DND-41 (cell line): ENCODE data around the gene PGAP2.
A peak's percentile ranks its signal among the peaks of the same experiment; 100 is the strongest.

Experiments used
- ATAC-seq: fragments of 200-7000 bp; cut with Tn5 transposase; 3 replicates; pipeline ENCODE4 v1.9.1; 2021; ENCODE audit warnings: low read depth; ENCODE audit not compliant: insufficient read depth
- DNase-seq: peaks from one replicate; pipeline ENCODE4 v3.0.0-alpha.2; 2020
- H2AFZ ChIP-seq: 2 replicates; pipeline ENCODE4 v1.6.0; 2012; ENCODE audit warnings: low read depth, low read length
- H3K27ac ChIP-seq: 2 replicates; pipeline ENCODE4 v1.5.1; 2012; ENCODE audit warnings: low read length, inconsistent platforms
- H3K27me3 ChIP-seq: fragments of 200-600 bp; sonication (generic); 2 replicates; pipeline ENCODE4 v1.6.0; 2012; ENCODE audit warnings: low read length, mild to moderate bottlenecking, inconsistent platforms; ENCODE audit not compliant: insufficient read depth, poor library complexity
- H3K36me3 ChIP-seq: 2 replicates; pipeline ENCODE4 v1.5.1; 2012; ENCODE audit warnings: low read length, inconsistent platforms; ENCODE audit not compliant: insufficient read depth
- H3K4me1 ChIP-seq: 2 replicates; pipeline ENCODE4 v1.5.1; 2012; ENCODE audit warnings: mild to moderate bottlenecking, low read length; ENCODE audit not compliant: insufficient read depth
- H3K4me2 ChIP-seq: 2 replicates; pipeline ENCODE4 v1.6.0; 2012; ENCODE audit warnings: mild to moderate bottlenecking, moderate library complexity, low read length, inconsistent platforms; ENCODE audit not compliant: insufficient read depth
- H3K4me3 ChIP-seq, 2 experiments: fragments of 200-600 bp in 1 of 2; shearing (Covaris generic) in 1 of 2; 2 replicates each; pipeline ENCODE4 v1.5.1; 2012 to 2016; ENCODE audit warnings: inconsistent platforms in 2 of 2, low read length in 2 of 2, mild to moderate bottlenecking in 2 of 2, low read depth in 1 of 2, moderate library complexity in 1 of 2
- H3K79me2 ChIP-seq: 2 replicates; pipeline ENCODE4 v1.6.0; 2012; ENCODE audit warnings: low read length, inconsistent platforms; ENCODE audit not compliant: insufficient read depth
- H3K9ac ChIP-seq: 2 replicates; pipeline ENCODE4 v1.6.0; 2012; ENCODE audit warnings: low read depth, mild to moderate bottlenecking, inconsistent platforms, low read length, moderate library complexity
- H3K9me3 ChIP-seq: 2 replicates; pipeline ENCODE4 v1.5.1; 2012; ENCODE audit warnings: low read length, moderate library complexity, mild to moderate bottlenecking, inconsistent platforms; ENCODE audit not compliant: insufficient read depth, severe bottlenecking
- H4K20me1 ChIP-seq: 2 replicates; pipeline ENCODE4 v1.6.0; 2012; ENCODE audit warnings: low read length; ENCODE audit not compliant: insufficient read depth
- EZH2 ChIP-seq: IDR thresholded peaks from 3 replicates; pipeline ENCODE4 v1.6.1; 2012; ENCODE audit warnings: borderline replicate concordance, low read depth, mild to moderate bottlenecking, moderate library complexity, low read length, inconsistent platforms; ENCODE audit not compliant: severe bottlenecking
- TF ChIP-seq, protein P1 (sequence below): IDR thresholded peaks from 2 replicates; pipeline ENCODE4 v1.5.1; 2012; ENCODE audit warnings: borderline replicate concordance, low read length, moderate library complexity, mild to moderate bottlenecking; ENCODE audit not compliant: poor library complexity, severe bottlenecking; ENCODE audit errors: extremely low read depth

The PGAP2 gene

DNA sequence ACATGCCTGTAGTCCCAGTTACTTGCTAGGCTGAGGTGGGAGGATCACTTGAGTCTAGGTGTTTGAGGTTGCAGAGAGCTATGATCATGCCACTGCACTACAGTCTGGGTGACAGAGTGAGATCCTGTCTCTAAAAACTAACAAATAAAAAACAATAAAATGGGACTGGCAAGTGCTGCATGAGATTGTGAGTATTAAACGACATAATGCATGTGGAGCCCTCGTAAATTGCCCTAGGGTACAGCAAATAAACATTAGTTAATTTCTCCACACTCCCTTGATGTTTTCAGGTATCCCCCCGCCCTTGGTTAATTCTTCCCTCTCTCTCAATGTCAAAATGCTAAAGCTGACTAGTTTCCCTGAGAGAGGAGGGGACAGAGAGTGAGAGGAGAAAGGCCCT, 37.3 kb downstream of the PGAP2 start:
- DNase-seq (no peak), ATAC-seq (no peak)
- Histone ChIP-seq H3K9me3 (no peaks in the 10 kb centered on the region), H3K4me2 (no peak overlapping the region), H3K4me1 (peaks cover 16% of the 10 kb centered on the region), H3K9ac (no peak overlapping the region), H3K27me3 (no peaks in the 10 kb centered on the region), H2AFZ (no peak overlapping the region), H3K79me2 (peaks cover 13% of the 10 kb centered on the region), H3K4me3 (no peak overlapping the region), H4K20me1 (no peaks in the 10 kb centered on the region), H3K36me3 (no peaks in the 10 kb centered on the region), H3K27ac (no peak overlapping the region)
- TF ChIP-seq, protein P1, sequence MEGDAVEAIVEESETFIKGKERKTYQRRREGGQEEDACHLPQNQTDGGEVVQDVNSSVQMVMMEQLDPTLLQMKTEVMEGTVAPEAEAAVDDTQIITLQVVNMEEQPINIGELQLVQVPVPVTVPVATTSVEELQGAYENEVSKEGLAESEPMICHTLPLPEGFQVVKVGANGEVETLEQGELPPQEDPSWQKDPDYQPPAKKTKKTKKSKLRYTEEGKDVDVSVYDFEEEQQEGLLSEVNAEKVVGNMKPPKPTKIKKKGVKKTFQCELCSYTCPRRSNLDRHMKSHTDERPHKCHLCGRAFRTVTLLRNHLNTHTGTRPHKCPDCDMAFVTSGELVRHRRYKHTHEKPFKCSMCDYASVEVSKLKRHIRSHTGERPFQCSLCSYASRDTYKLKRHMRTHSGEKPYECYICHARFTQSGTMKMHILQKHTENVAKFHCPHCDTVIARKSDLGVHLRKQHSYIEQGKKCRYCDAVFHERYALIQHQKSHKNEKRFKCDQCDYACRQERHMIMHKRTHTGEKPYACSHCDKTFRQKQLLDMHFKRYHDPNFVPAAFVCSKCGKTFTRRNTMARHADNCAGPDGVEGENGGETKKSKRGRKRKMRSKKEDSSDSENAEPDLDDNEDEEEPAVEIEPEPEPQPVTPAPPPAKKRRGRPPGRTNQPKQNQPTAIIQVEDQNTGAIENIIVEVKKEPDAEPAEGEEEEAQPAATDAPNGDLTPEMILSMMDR, result no peak
- no peak for TF ChIP-seq EZH2

DNA sequence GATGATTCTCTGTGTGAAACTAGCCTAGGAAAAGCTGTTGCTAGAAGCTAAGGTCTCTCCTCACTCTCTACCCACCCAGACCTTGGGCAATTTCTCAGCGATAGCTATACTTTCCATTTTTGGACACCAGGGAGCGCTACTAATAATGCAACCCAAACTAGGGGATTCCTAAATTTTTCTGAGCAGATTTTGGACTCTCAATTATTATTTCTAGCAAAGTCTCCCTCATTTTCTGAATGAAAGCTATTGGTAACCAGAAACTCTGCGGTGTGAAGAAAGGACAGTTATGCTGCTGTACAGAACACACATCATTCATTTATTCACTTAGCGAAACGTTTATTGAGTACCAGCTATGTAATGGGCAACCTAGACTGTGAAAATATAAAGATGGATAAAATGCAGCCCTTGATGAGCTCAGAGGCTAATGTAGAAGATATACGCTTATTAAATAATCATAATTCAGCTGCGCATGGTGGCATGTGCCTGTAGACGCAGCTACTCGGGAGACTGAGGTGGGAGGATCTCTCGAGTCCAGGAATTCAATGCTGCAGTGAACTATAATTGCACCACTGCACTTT, 41.0 kb downstream of the PGAP2 start:
- Histone ChIP-seq H3K27ac (no peak overlapping the region), H3K79me2 (no peaks in the 10 kb centered on the region), H3K36me3 (no peaks in the 10 kb centered on the region), H3K4me2 (no peak overlapping the region), H4K20me1 (no peaks in the 10 kb centered on the region), H3K27me3 (no peaks in the 10 kb centered on the region), H3K9ac (no peak overlapping the region), H2AFZ (peak overlapping the region; percentile 41; the same call in 1 of the 2 replicates), H3K9me3 (no peaks in the 10 kb centered on the region), H3K4me3 (no peak overlapping the region), H3K4me1 (peaks cover 25% of the 10 kb centered on the region)
- peak; percentile 64 for DNase-seq
- ATAC-seq, result peak; percentile 81
- no peak for TF ChIP-seq EZH2
- TF ChIP-seq, protein P1, result peak; percentile 87

DNA sequence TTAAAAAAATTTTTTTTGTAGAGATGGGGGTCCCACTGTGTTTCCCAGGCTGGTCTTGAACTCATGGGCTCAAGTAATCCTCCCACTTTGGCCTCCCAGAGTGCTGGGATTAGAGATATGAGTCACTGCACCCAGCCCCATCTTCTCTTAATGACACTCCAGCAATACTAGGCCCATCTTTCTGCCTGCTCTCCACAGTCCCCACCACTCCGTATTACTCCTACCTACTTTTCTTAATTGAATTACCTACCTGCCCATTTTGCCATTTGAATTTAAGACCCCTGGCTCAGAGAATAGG, 45.1 kb downstream of the PGAP2 start:
- Histone ChIP-seq H3K9ac (peak overlapping the region; percentile 63), H3K27ac (peak overlapping the region; percentile 95), H3K9me3 (no peaks in the 10 kb centered on the region), H3K27me3 (no peaks in the 10 kb centered on the region), H4K20me1 (peaks cover 15% of the 10 kb centered on the region; the same call in 1 of the 2 replicates), H3K4me1 (peaks cover 56% of the 10 kb centered on the region), H3K36me3 (peaks cover 4% of the 10 kb centered on the region; the same call in 1 of the 2 replicates), H2AFZ (peak overlapping the region; percentile 86; the same call in 1 of the 2 replicates), H3K4me3 (no peak overlapping the region), H3K4me2 (peak overlapping the region; percentile 96), H3K79me2 (peaks cover 34% of the 10 kb centered on the region)
- ATAC-seq (no peak), DNase-seq (no peak)
- TF ChIP-seq, protein P1, result no peak
- no peak for TF ChIP-seq EZH2
